Naive thymus-derived CD8-positive, alpha-beta T cell (primary cell): ENCODE data around the gene FLNB. TPM values are rescaled to one million over a fixed set of nuclear protein-coding genes. Genes with fewer than 3 reads are reported as not detected.

Source experiments
- ATAC-seq, 2 donors: fragments of 150-1000 bp; cut with Tn5 transposase in 1 of 2; sonication (Bioruptor Pico), chemical (Tn5 transposase) in 1 of 2; 1 replicate in 1 of 2; 2 replicates in 1 of 2; pipeline ENCODE4 v1.10.0; 2021; ENCODE audit warnings: mild to moderate bottlenecking in 2 of 2, moderate library complexity in 2 of 2
- POLR2A ChIA-PET: fragments of 350-600 bp; sonication (Branson Sonifier 250); formaldehyde crosslinking; loops from one replicate; lab custom pipeline; 2021; ENCODE audit warnings: antibody characterized with exemption; lab: Charles Lee
- DNase-seq, 10 donors: peaks; one replicate each; pipeline versions ENCODE4 v3.0.0 to v3.0.0-alpha.2; 2020 to 2022
- H3K27ac Mint-ChIP-seq, 10 donors: one replicate each; pipeline ENCODE4 v1.8.0; 2020 to 2022; ENCODE audit warnings: mild to moderate bottlenecking in 10 of 10, mixed read lengths in 10 of 10, moderate library complexity in 4 of 10, inconsistent platforms in 1 of 10
- H3K27me3 Mint-ChIP-seq, 5 donors: one replicate each; pipeline ENCODE4 v1.8.0; 2021 to 2022; ENCODE audit warnings: mixed read lengths in 5 of 5
- H3K36me3 Mint-ChIP-seq, 3 donors: one replicate each; pipeline ENCODE4 v1.8.0; 2020 to 2022; ENCODE audit warnings: mixed read lengths in 3 of 3, mild to moderate bottlenecking in 2 of 3, inconsistent platforms in 1 of 3
- H3K4me1 Mint-ChIP-seq, 4 donors: one replicate each; pipeline ENCODE4 v1.8.0; 2021 to 2022; ENCODE audit warnings: mixed read lengths in 4 of 4
- H3K4me3 Mint-ChIP-seq, 10 donors: one replicate each; pipeline ENCODE4 v1.8.0; 2020 to 2022; ENCODE audit warnings: mild to moderate bottlenecking in 10 of 10, mixed read lengths in 10 of 10, moderate library complexity in 6 of 10, inconsistent platforms in 1 of 10
- H3K9me3 Mint-ChIP-seq, 9 donors: one replicate each; pipeline ENCODE4 v1.8.0; 2020 to 2022; ENCODE audit warnings: mixed read lengths in 9 of 9, mild to moderate bottlenecking in 3 of 9, inconsistent platforms in 1 of 9, moderate library complexity in 1 of 9
- polyA plus RNA-seq, 3 donors: library from polyadenylated mRNA; unstranded; fragments of 300-500 nt; fragmentation: Illumina TruSeq; gene quantifications; one replicate each; pipeline ENCODE4 v1.2.3, GENCODE V29; 2021
- total RNA-seq, 8 experiments: library from RNA in 2 of 8; stranded (reverse) in 2 of 8; gene quantifications; one replicate each; pipeline ENCODE4 v1.2.3 and lab custom pipeline; 2021 to 2026

Gene FLNB
- total and polyA plus RNA-seq, 5 experiments from 2014 or later: 11.8 to 76.7 (median 32.2) TPM

DNA sequence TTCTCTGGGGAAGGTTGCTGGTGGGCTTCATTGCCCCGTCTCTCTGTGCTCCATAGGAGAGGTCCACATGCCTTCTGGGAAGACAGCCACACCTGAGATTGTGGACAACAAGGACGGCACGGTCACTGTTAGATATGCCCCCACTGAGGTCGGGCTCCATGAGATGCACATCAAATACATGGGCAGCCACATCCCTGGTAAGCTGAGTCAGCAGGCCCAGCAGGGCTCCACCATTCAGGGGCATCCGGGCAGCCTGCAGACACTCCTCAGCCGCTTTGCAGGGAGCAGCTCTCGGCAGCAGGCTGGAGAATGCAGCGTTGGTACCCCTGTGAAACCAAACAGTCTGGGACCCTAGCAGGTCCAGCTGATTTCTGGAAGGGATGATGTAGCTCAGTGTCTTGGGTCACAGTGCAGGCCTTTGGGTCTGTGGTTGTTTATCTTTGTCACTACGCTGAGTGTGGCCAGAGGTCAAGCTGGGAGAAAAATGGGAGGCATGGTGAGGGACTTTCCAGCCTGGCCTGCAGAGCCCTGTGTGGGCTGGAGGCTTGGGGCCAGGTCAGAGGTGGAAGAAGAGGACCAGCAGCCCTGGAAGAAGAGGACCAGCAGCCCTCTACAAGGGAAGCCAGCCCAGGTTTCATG, 135.3 kb downstream of the FLNB start:
- H3K36me3 Mint-ChIP-seq: peaks cover 3 to 89% (median 47%) of the 10 kb centered on the region in 3 donors
- peak overlapping the region in 3 of 10 donors; percentile 41 to 52 (median 45) for H3K27ac Mint-ChIP-seq

GRCh38 chr3:58144478-58145325, 136.5 kb downstream of the FLNB start:
- Mint-ChIP-seq H3K9me3 (no peaks in the 10 kb centered on the region), H3K36me3 (peaks cover 0 to 90% (median 52%) of the 10 kb centered on the region in 3 donors), H3K4me3 (no peak overlapping the region), H3K27me3 (no peaks in the 10 kb centered on the region), H3K4me1 (peaks cover 0 to 4% (median 0%) of the 10 kb centered on the region in 4 donors), H3K27ac (peak overlapping the region in 2 of 10 donors; percentile 1 to 57)
- no peak for ATAC-seq
- POLR2A ChIA-PET: no interaction called here
- no peak for DNase-seq

More for the DNA sequence above, 135.3 kb downstream of the FLNB start:
- Mint-ChIP-seq H3K4me1 (peaks cover 0 to 5% (median 0%) of the 10 kb centered on the region in 4 donors), H3K4me3 (no peak overlapping the region), H3K9me3 (no peaks in the 10 kb centered on the region), H3K27me3 (no peaks in the 10 kb centered on the region)
- ATAC-seq (no peak), DNase-seq (no peak)
- POLR2A ChIA-PET: interaction anchor here (0.6 kb wide), 1 partner anchor 159 kb away, joined by 5 read pairs; no protein-coding TSS in a partner anchor

- Mint-ChIP-seq H3K9me3 (no peaks in the 10 kb centered on the region), H3K36me3 (peaks cover 5 to 90% (median 46%) of the 10 kb centered on the region in 3 donors), H3K27ac (peak overlapping the region in 1 of 10 donors; percentile 22), H3K27me3 (no peaks in the 10 kb centered on the region), H3K4me1 (peaks cover 0 to under 1% (median 0%) of the 10 kb centered on the region in 4 donors), H3K4me3 (no peak overlapping the region)
- POLR2A ChIA-PET: no interaction called here
- ATAC-seq: no peak
- no peak for DNase-seq
Observed at GRCh38 chr3:58148049-58148448, 139.8 kb downstream of the FLNB start.

GRCh38 chr3:58150130-58150809, 142.0 kb downstream of the FLNB start:
- POLR2A ChIA-PET: no interaction called here
- Mint-ChIP-seq H3K4me3 (peak overlapping the region in 1 of 10 donors; percentile 18), H3K9me3 (no peaks in the 10 kb centered on the region), H3K27ac (peak overlapping the region in 1 of 10 donors; percentile 53), H3K36me3 (peaks cover 5 to 92% (median 52%) of the 10 kb centered on the region in 3 donors), H3K4me1 (no peaks in the 10 kb centered on the region), H3K27me3 (no peaks in the 10 kb centered on the region)
- DNase-seq (no peak), ATAC-seq (no peak)

DNA sequence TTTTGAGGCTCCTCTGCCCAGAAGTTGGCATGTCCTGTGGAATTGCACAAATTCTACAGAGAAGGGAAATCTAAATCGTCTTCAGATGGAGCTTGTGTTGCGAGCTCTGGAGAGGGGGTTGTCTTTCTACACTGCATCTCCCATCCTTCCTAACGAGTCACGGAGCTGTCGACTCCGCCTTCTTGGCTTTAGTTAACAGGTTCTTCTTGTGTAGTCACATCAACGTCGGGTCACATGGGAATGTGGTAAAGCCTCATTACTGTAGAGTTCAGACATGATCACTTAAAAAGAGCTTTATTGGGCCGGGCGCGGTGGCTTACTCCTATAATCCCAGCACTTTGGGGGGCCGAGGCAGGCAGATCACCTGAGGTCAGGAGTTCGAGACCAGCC, 142.6 kb downstream of the FLNB start:
- POLR2A ChIA-PET: interaction anchor here (0.6 kb wide), 1 partner anchor 1594 kb away, joined by 3 read pairs; the partner anchor contains the start of gene CCDC66
- H3K4me3 Mint-ChIP-seq: no peak overlapping the region
- peaks cover 5 to 91% (median 52%) of the 10 kb centered on the region in 3 donors for H3K36me3 Mint-ChIP-seq
- ATAC-seq (no peak), DNase-seq (no peak)
- peak overlapping the region in 2 of 10 donors; percentile 55 to 71 for H3K27ac Mint-ChIP-seq
- no peaks in the 10 kb centered on the region for H3K4me1 Mint-ChIP-seq
- no peaks in the 10 kb centered on the region for H3K9me3 Mint-ChIP-seq
- H3K27me3 Mint-ChIP-seq: no peaks in the 10 kb centered on the region

DNA sequence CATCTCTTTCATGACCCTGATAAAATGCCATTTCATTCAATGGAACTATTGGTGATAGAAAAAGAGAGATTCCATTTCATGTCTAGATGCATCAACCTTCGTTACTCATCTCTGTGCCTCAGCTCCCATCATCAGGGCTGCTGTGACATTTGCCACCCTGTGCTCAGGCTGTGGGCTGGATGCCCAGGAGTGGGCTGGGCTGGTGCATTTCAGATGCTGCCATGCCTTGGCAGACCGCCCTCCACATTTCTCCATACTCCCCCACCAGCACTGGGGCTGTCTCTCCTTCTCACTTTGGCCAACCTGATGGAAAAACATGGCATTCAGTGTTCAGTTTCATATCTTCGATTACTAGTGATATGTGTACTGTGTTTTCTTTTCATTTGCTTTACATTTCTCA, 143.4 kb downstream of the FLNB start:
- Mint-ChIP-seq H3K9me3 (no peaks in the 10 kb centered on the region), H3K27ac (peak overlapping the region in 2 of 10 donors; percentile 33 to 55), H3K4me3 (no peak overlapping the region), H3K27me3 (no peaks in the 10 kb centered on the region), H3K36me3 (peaks cover 5 to 91% (median 47%) of the 10 kb centered on the region in 3 donors), H3K4me1 (no peaks in the 10 kb centered on the region)
- POLR2A ChIA-PET: interaction anchor here (0.6 kb wide), 1 partner anchor 406 kb away, joined by 5 read pairs; no protein-coding TSS in a partner anchor
- ATAC-seq (no peak), DNase-seq (no peak)

DNA sequence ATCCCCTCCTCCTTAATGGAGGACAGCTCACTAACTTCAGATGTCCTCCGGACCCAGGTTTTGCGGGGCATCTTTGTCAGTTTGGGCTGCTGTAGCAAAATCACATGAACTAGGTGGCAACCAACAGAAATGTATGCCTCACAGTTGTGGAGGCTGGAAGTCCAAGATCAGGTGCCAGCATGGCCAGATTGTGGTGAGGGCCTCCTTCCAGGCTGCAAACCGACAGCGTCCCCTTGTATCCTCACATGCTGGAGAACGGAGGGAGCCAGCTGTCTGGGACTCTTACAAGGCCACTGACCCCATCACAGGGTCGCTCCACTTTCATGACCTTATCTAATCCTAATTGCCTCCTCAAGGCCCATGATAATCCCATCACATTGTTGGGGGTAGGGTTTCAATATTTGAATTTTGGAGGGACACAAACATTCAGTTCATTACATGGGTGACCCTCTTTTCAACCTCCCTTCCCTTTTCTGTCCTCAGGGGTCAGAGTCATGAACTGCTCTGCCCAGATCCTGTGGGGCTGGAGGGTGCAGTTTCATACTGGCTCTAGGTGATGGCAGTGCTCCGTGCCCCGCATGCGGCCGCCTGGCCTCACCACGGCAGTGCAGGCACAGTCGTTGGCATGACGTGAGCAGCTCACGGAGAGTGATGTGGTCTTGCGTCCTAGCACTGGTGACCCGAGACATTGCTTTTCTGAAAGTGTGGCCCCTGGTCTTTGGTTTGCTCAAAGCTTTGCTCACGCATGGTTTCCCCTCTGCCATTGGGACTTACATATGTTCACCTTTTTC, 144.2 kb downstream of the FLNB start:
- DNase-seq (no peak), ATAC-seq (no peak)
- H3K4me1 Mint-ChIP-seq: no peaks in the 10 kb centered on the region
- H3K9me3 Mint-ChIP-seq: no peaks in the 10 kb centered on the region
- peak overlapping the region in 1 of 10 donors; percentile 5 for H3K4me3 Mint-ChIP-seq
- H3K36me3 Mint-ChIP-seq: peaks cover 5 to 93% (median 42%) of the 10 kb centered on the region in 3 donors
- H3K27me3 Mint-ChIP-seq: no peaks in the 10 kb centered on the region
- peak overlapping the region in 2 of 10 donors; percentile 55 to 65 for H3K27ac Mint-ChIP-seq
- POLR2A ChIA-PET: no interaction called here

DNA sequence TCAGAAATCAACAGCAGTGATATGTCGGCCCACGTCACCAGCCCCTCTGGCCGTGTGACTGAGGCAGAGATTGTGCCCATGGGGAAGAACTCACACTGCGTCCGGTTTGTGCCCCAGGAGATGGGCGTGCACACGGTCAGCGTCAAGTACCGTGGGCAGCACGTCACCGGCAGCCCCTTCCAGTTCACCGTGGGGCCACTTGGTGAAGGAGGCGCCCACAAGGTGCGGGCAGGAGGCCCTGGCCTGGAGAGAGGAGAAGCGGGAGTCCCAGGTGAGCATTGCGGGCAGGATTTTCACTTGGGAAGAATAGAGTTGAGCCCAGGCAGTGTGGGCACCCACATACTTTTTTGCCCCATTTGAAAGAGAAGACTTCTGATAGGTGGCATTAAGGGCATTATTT, 145.1 kb downstream of the FLNB start:
- no peak overlapping the region for H3K27ac Mint-ChIP-seq
- ATAC-seq (no peak), DNase-seq (no peak)
- no peaks in the 10 kb centered on the region for H3K9me3 Mint-ChIP-seq
- H3K27me3 Mint-ChIP-seq: no peaks in the 10 kb centered on the region
- H3K4me3 Mint-ChIP-seq: no peak overlapping the region
- H3K36me3 Mint-ChIP-seq: peaks cover 5 to 94% (median 40%) of the 10 kb centered on the region in 3 donors
- H3K4me1 Mint-ChIP-seq: no peaks in the 10 kb centered on the region
- POLR2A ChIA-PET: no interaction called here

DNA sequence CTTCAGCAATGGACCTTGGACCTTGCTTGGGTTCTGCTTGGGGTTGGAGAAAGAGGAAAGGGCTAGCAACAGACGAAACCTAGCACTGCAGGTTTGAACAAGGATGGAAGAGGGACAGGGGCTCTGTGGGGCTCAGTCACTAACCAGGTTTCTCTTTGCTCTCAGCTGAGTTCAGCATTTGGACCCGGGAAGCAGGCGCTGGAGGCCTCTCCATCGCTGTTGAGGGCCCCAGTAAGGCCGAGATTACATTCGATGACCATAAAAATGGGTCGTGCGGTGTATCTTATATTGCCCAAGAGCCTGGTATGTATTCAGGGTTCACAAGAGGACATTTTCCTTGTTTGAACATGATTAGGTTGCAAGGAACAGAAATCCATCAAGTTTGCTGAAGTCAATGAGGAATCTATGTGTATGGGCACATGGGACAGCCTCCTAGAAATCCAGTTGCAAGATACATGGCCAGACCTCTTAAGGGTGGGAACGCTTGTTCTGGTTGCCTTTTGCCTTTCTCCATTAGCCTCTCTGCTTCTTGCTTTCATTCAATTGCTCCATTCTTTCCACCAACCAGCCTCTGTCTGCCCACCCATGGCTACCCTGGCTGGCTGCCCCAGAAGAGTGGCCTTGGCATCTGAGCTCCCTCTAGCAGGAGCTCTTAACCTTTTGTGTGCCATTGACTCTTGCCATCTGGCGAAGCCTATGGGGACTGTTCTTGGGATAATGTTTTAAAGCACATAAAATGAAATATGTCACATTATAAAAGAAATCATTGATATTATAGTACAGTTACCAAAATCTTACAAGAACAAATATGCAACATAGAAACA, 146.6 kb downstream of the FLNB start:
- no peak overlapping the region for H3K4me3 Mint-ChIP-seq
- H3K27me3 Mint-ChIP-seq: no peaks in the 10 kb centered on the region
- H3K27ac Mint-ChIP-seq: peak overlapping the region in 2 of 10 donors; percentile 41 to 76
- H3K36me3 Mint-ChIP-seq: peaks cover 5 to 93% (median 31%) of the 10 kb centered on the region in 3 donors
- ATAC-seq: no peak
- H3K9me3 Mint-ChIP-seq: no peaks in the 10 kb centered on the region
- no peaks in the 10 kb centered on the region for H3K4me1 Mint-ChIP-seq
- no peak for DNase-seq
- POLR2A ChIA-PET: interaction anchor here (0.7 kb wide), 1 partner anchor 140 kb away, joined by 5 read pairs; no protein-coding TSS in a partner anchor

- Mint-ChIP-seq H3K36me3 (peaks cover 5 to 93% (median 27%) of the 10 kb centered on the region in 3 donors), H3K4me3 (no peak overlapping the region), H3K4me1 (peaks cover 0 to under 1% (median 0%) of the 10 kb centered on the region in 4 donors), H3K9me3 (no peaks in the 10 kb centered on the region), H3K27me3 (no peaks in the 10 kb centered on the region), H3K27ac (no peak overlapping the region)
- no peak for DNase-seq
- ATAC-seq: no peak
- POLR2A ChIA-PET: no interaction called here
Observed at GRCh38 chr3:58155838-58156237, 147.6 kb downstream of the FLNB start.

GRCh38 chr3:58157700-58158099, 149.5 kb downstream of the FLNB start:
- Mint-ChIP-seq H3K36me3 (peaks cover 0 to 94% (median 40%) of the 10 kb centered on the region in 3 donors), H3K9me3 (no peaks in the 10 kb centered on the region), H3K4me1 (peaks cover 0 to 3% (median 0%) of the 10 kb centered on the region in 4 donors), H3K27ac (peak overlapping the region in 2 of 10 donors; percentile 5 to 32), H3K4me3 (no peak overlapping the region), H3K27me3 (no peaks in the 10 kb centered on the region)
- no peak for DNase-seq
- no peak for ATAC-seq
- POLR2A ChIA-PET: no interaction called here
